Liver (tissue), 9 donors: Measurements from ENCODE around the gene KRT86. TPM values are rescaled to one million over a fixed set of nuclear protein-coding genes. Genes with fewer than 3 reads are reported as not detected.

Source experiments
- DNase-seq: peaks from one replicate; pipeline ENCODE4 v3.0.0-alpha.2; 2017; ENCODE audit warnings: low spot score
- H3K27ac ChIP-seq, 2 donors: one replicate each; pipeline ENCODE4 v1.7.0; 2013; ENCODE audit warnings: inconsistent platforms in 2 of 2, low read length in 2 of 2, control low read depth in 1 of 2, low read depth in 1 of 2, mild to moderate bottlenecking in 1 of 2
- H3K27me3 ChIP-seq, 4 donors: one replicate each; pipeline versions ENCODE4 v1.6.1 to v1.7.0; 2013; ENCODE audit warnings: low read length in 3 of 4, inconsistent platforms in 1 of 4, mild to moderate bottlenecking in 1 of 4, moderate library complexity in 1 of 4; ENCODE audit not compliant: control insufficient read depth in 4 of 4, insufficient read depth in 4 of 4
- H3K36me3 ChIP-seq, 4 donors: one replicate each; pipeline versions ENCODE4 v1.6.1 to v1.7.0; 2013; ENCODE audit warnings: low read length in 3 of 4, mild to moderate bottlenecking in 3 of 4, low read depth in 1 of 4, moderate library complexity in 1 of 4; ENCODE audit not compliant: control insufficient read depth in 4 of 4, insufficient read depth in 3 of 4
- H3K4me1 ChIP-seq, 4 donors: one replicate each; pipeline versions ENCODE4 v1.6.1 to v1.7.0; 2013; ENCODE audit warnings: low read length in 3 of 4, mild to moderate bottlenecking in 3 of 4, moderate library complexity in 1 of 4; ENCODE audit not compliant: control insufficient read depth in 4 of 4, insufficient read depth in 4 of 4
- H3K4me3 ChIP-seq, 3 donors: one replicate each; pipeline versions ENCODE4 v1.6.1 to v1.7.0; 2013; ENCODE audit warnings: low read length in 3 of 3, control low read depth in 1 of 3, low read depth in 1 of 3, mild to moderate bottlenecking in 1 of 3
- H3K9ac ChIP-seq, 2 donors: one replicate each; pipeline ENCODE4 v1.7.0; 2013; ENCODE audit warnings: low read length in 2 of 2, mild to moderate bottlenecking in 2 of 2, moderate library complexity in 2 of 2, control low read depth in 1 of 2, low read depth in 1 of 2
- H3K9me3 ChIP-seq, 4 donors: one replicate each; pipeline versions ENCODE4 v1.6.1 to v1.7.0; 2013; ENCODE audit warnings: low read length in 3 of 4; ENCODE audit not compliant: control insufficient read depth in 4 of 4
- ATF3 ChIP-seq: IDR thresholded peaks from 2 replicates; pipeline ENCODE4 v1.6.1; 2016; ENCODE audit warnings: antibody characterized with exemption
- CTCF ChIP-seq: fragments of 150-350 bp; IDR thresholded peaks from 2 replicates; pipeline ENCODE4 v1.5.1; 2017; ENCODE audit warnings: improper control_type of control experiment, low read depth, low read length; ENCODE audit not compliant: missing input control
- EGR1 ChIP-seq, 2 donors: IDR thresholded peaks; 2 replicates each; pipeline ENCODE4 v1.6.1; 2016 to 2018; ENCODE audit warnings: antibody characterized with exemption in 2 of 2, low read depth in 2 of 2
- FOXA1 ChIP-seq: IDR thresholded peaks from 2 replicates; pipeline ENCODE4 v1.6.1; 2016; ENCODE audit warnings: antibody characterized with exemption
- FOXA2 ChIP-seq: IDR thresholded peaks from 2 replicates; pipeline ENCODE4 v1.6.1; 2016; ENCODE audit warnings: antibody characterized with exemption
- GABPA ChIP-seq, 2 donors: IDR thresholded peaks in 1 of 2; conservative IDR thresholded peaks in 1 of 2; 2 replicates each; pipeline ENCODE4 v1.6.1; 2016; ENCODE audit warnings: antibody characterized with exemption in 2 of 2, mild to moderate bottlenecking in 1 of 2, moderate library complexity in 1 of 2
- HNF4A ChIP-seq, 2 donors: conservative IDR thresholded peaks; 2 replicates each; pipeline ENCODE4 v1.6.1; 2016; ENCODE audit warnings: antibody characterized with exemption in 2 of 2, mild to moderate bottlenecking in 2 of 2
- HNF4G ChIP-seq: IDR thresholded peaks from 2 replicates; pipeline ENCODE4 v1.6.1; 2016; ENCODE audit warnings: antibody characterized with exemption
- JUND ChIP-seq, 2 donors: IDR thresholded peaks; 2 replicates each; pipeline ENCODE4 v1.6.1; 2016; ENCODE audit warnings: antibody characterized with exemption in 2 of 2
- MAX ChIP-seq: IDR thresholded peaks from 2 replicates; pipeline ENCODE4 v1.6.1; 2016; ENCODE audit warnings: antibody characterized with exemption
- NR2F2 ChIP-seq: IDR thresholded peaks from 2 replicates; pipeline ENCODE4 v1.6.1; 2016; ENCODE audit warnings: antibody characterized with exemption
- RAD21 ChIP-seq, 2 donors: IDR thresholded peaks; 2 replicates each; pipeline ENCODE4 v1.6.1; 2016; ENCODE audit warnings: antibody characterized with exemption in 2 of 2, mild to moderate bottlenecking in 2 of 2
- REST ChIP-seq: IDR thresholded peaks from 2 replicates; pipeline ENCODE4 v1.6.1; 2016; ENCODE audit warnings: antibody characterized with exemption, mild to moderate bottlenecking
- RXRA ChIP-seq, 2 donors: IDR thresholded peaks; 2 replicates each; pipeline ENCODE4 v1.6.1; 2017 to 2018; ENCODE audit warnings: antibody characterized with exemption in 2 of 2, mild to moderate bottlenecking in 1 of 2
- SP1 ChIP-seq: IDR thresholded peaks from 2 replicates; pipeline ENCODE4 v1.6.1; 2018; ENCODE audit warnings: antibody characterized with exemption, mild to moderate bottlenecking
- TAF1 ChIP-seq: conservative IDR thresholded peaks from 2 replicates; pipeline ENCODE4 v1.6.1; 2016; ENCODE audit warnings: antibody characterized with exemption, mild to moderate bottlenecking
- YY1 ChIP-seq: IDR thresholded peaks from 2 replicates; pipeline ENCODE4 v1.6.1; 2016; ENCODE audit warnings: antibody characterized with exemption, mild to moderate bottlenecking
- ZBTB33 ChIP-seq: IDR thresholded peaks from 2 replicates; pipeline ENCODE4 v1.6.1; 2016; ENCODE audit warnings: antibody characterized with exemption
- WGBS: extraction: QIAGEN DNeasy Blood & Tissue Kit; methylation state at CpG from one replicate; pipeline ENCODE4 v1.1.7; 2013; 5-methylcytosine and 5-hydroxymethylcytosine counted together
- polyA plus RNA-seq, 2 donors: library from polyadenylated mRNA; stranded (reverse) in 1 of 2; unstranded in 1 of 2; fragments of 200-250 nt in 1 of 2; fragments of >200 nt in 1 of 2; fragmentation: Nextera tagmentation in 1 of 2; extraction: Ambion mirVana in 1 of 2; gene quantifications; one replicate each; pipeline versions ENCODE4 v1.2.1 to v1.2.3, GENCODE V29; 2013 to 2015
- total RNA-seq, 2 donors: library from RNA; depleted of rRNA; stranded (reverse); fragments of >200 nt; gene quantifications; one replicate each; pipeline ENCODE4 v1.2.3, GENCODE V29; 2014
- donor health status: healthy.
- donor health status: healthy.
- donor health status: healthy.
- donor health status: healthy.
- donor health status: healthy.

The KRT86 gene
- total and polyA plus RNA-seq, 4 donors: 0.08 TPM; not detected in 3

GRCh38 chr12:52264435-52264825 lies 10.0 kb upstream of the KRT86 start:
- Histone ChIP-seq H3K9me3 (no peaks in the 10 kb centered on the region), H3K27ac (no peak overlapping the region), H3K27me3 (peaks cover 0 to under 1% (median 0%) of the 10 kb centered on the region in 4 donors), H3K4me1 (no peaks in the 10 kb centered on the region), H3K36me3 (no peaks in the 10 kb centered on the region), H3K4me3 (no peak overlapping the region), H3K9ac (no peak overlapping the region)
- WGBS: 86% methylated on average over 2 of the region's 2 CpGs
- no peak for DNase-seq
- TF ChIP-seq MAX (no peak), EGR1 (IDR thresholded peaks at IDR 0.05; ENCODE audit: low read depth in 2 of 2) (no peak), ATF3 (no peak), SP1 (no peak), CTCF (no peak), TAF1 (no peak), YY1 (no peak), HNF4A (conservative IDR thresholded peaks at IDR 0.05) (no peak), HNF4G (no peak), RAD21 (IDR thresholded peaks at IDR 0.05) (no peak), RXRA (IDR thresholded peaks at IDR 0.05) (no peak), GABPA (IDR thresholded peaks at IDR 0.05 in 1 of 2, conservative IDR thresholded peaks at IDR 0.05 in 1 of 2) (no peak), JUND (IDR thresholded peaks at IDR 0.05) (no peak), REST (no peak), FOXA2 (no peak), FOXA1 (no peak), ZBTB33 (no peak), NR2F2 (no peak)
